T1000 (cell line): ENCODE data around the gene NOTCH1.

Source experiments
- DNase-seq: peaks from one replicate; lab custom pipeline; 2025; ENCODE audit warnings: mixed read lengths; lab: John Stamatoyannopoulos, UW

Gene NOTCH1

GRCh38 chr9:136544964-136545691 lies 720 bp downstream of the NOTCH1 start:
- no peak for DNase-seq

- DNase-seq: no peak
Measured at GRCh38 chr9:136544548-136544963, 1.3 kb downstream of the NOTCH1 start.

- no peak for DNase-seq
Measured at GRCh38 chr9:136543830-136544547, 1.9 kb downstream of the NOTCH1 start.

- no peak for DNase-seq
Measured at GRCh38 chr9:136543280-136543679, 2.6 kb downstream of the NOTCH1 start.

- no peak for DNase-seq
Measured at GRCh38 chr9:136542241-136543040, 3.4 kb downstream of the NOTCH1 start.

- no peak for DNase-seq
Measured at GRCh38 chr9:136541709-136542108, 4.1 kb downstream of the NOTCH1 start.

- DNase-seq: no peak
Measured at GRCh38 chr9:136541179-136541578, 4.7 kb downstream of the NOTCH1 start.

GRCh38 chr9:136539427-136540421 lies 6.1 kb downstream of the NOTCH1 start:
- peak; percentile 19 for DNase-seq

GRCh38 chr9:136538599-136539426 lies 7.0 kb downstream of the NOTCH1 start:
- DNase-seq: no peak

- DNase-seq: no peak
Measured at GRCh38 chr9:136537896-136538598, 7.8 kb downstream of the NOTCH1 start.

- no peak for DNase-seq
Measured at GRCh38 chr9:136537411-136537810, 8.4 kb downstream of the NOTCH1 start.

GRCh38 chr9:136536721-136537241 lies 9.1 kb downstream of the NOTCH1 start:
- no peak for DNase-seq

GRCh38 chr9:136536051-136536720 lies 9.7 kb downstream of the NOTCH1 start:
- no peak for DNase-seq

- no peak for DNase-seq
Measured at GRCh38 chr9:136535070-136535469, 10.8 kb downstream of the NOTCH1 start.

- DNase-seq: no peak
Measured at GRCh38 chr9:136534366-136534765, 11.5 kb downstream of the NOTCH1 start.

GRCh38 chr9:136533775-136534157 lies 12.1 kb downstream of the NOTCH1 start:
- DNase-seq: no peak

- no peak for DNase-seq
Measured at GRCh38 chr9:136532799-136533774, 12.8 kb downstream of the NOTCH1 start.
